ENCODE measurements around the gene KRTAP10-11. TPM values are rescaled to one million over a fixed set of nuclear protein-coding genes. Genes with fewer than 3 reads are reported as not detected.

The KRTAP10-11 gene
- total and polyA plus RNA-seq, 3 donors from 2014 or later: 0.37 TPM; not detected in 2

GRCh38 chr21:44639331-44639655 is 6.9 kb upstream of the KRTAP10-11 start:
- 82% methylated on average over 12 of the region's 12 CpGs; no CpG with 5 or more reads in 1 of the 2 donors for WGBS, 2 donors

GRCh38 chr21:44640761-44641160 is 5.5 kb upstream of the KRTAP10-11 start:
- Histone ChIP-seq H3K27ac (no peak overlapping the region), H3K4me3 (no peak overlapping the region), H3K9me3 (no peaks in the 10 kb centered on the region), H3K27me3 (no peaks in the 10 kb centered on the region), H3K36me3 (ENCODE audit: low read depth, missing control alignments) (no peaks in the 10 kb centered on the region), H3K4me1 (no peaks in the 10 kb centered on the region)
- WGBS, 2 donors: 90 to 93% methylated on average over 5 of the region's 5 CpGs
- intact Hi-C loops (cut with DNase I; ENCODE audit: low total_unique reads): no loop called here
- DNase-seq: no peak
- TF ChIP-seq CTCF (IDR thresholded peaks at IDR 0.05) (no peak), POLR2A (IDR thresholded peaks at IDR 0.05) (no peak)

More at GRCh38 chr21:44639331-44639655, 6.9 kb upstream of the KRTAP10-11 start:
- intact Hi-C loops (cut with DNase I; ENCODE audit: low total_unique reads): no loop called here
- no peak overlapping the region for H3K4me3 ChIP-seq
- DNase-seq: no peak
- no peaks in the 10 kb centered on the region for H3K9me3 ChIP-seq
- H3K27ac ChIP-seq: no peak overlapping the region
- no peaks in the 10 kb centered on the region for H3K36me3 ChIP-seq (ENCODE audit: low read depth, missing control alignments)
- no peaks in the 10 kb centered on the region for H3K27me3 ChIP-seq
- H3K4me1 ChIP-seq: no peaks in the 10 kb centered on the region
- no peak for TF ChIP-seq CTCF (IDR thresholded peaks at IDR 0.05)
- no peak for TF ChIP-seq POLR2A (IDR thresholded peaks at IDR 0.05)

- no peaks in the 10 kb centered on the region for H3K36me3 ChIP-seq (ENCODE audit: low read depth, missing control alignments)
- DNase-seq: no peak
- H3K4me1 ChIP-seq: no peaks in the 10 kb centered on the region
- no peak overlapping the region for H3K4me3 ChIP-seq
- TF ChIP-seq POLR2A (IDR thresholded peaks at IDR 0.05) (no peak), CTCF (IDR thresholded peaks at IDR 0.05) (no peak)
- H3K9me3 ChIP-seq: no peaks in the 10 kb centered on the region
- intact Hi-C loops (cut with DNase I; ENCODE audit: low total_unique reads): no loop called here
- no peaks in the 10 kb centered on the region for H3K27me3 ChIP-seq
- 60 to 79% methylated on average over 14 of the region's 14 CpGs for WGBS, 2 donors
- H3K27ac ChIP-seq: no peak overlapping the region
These were observed 2.4 kb upstream of the KRTAP10-11 start for GRCh38 chr21:44643741-44644310.

GRCh38 chr21:44644878-44645277 is 1.3 kb upstream of the KRTAP10-11 start:
- TF ChIP-seq POLR2A (IDR thresholded peaks at IDR 0.05) (no peak), CTCF (IDR thresholded peaks at IDR 0.05) (no peak)
- intact Hi-C loops (cut with DNase I; ENCODE audit: low total_unique reads): no loop called here
- Histone ChIP-seq H3K27me3 (no peaks in the 10 kb centered on the region), H3K36me3 (ENCODE audit: low read depth, missing control alignments) (no peaks in the 10 kb centered on the region), H3K27ac (no peak overlapping the region), H3K4me3 (no peak overlapping the region), H3K4me1 (no peaks in the 10 kb centered on the region), H3K9me3 (no peaks in the 10 kb centered on the region)
- DNase-seq: no peak
- WGBS, 2 donors: 46 to 47% methylated on average over 2 of the region's 2 CpGs

GRCh38 chr21:44647222-44647552 is 973 bp downstream of the KRTAP10-11 start:
- intact Hi-C loops (cut with DNase I; ENCODE audit: low total_unique reads): no loop called here
- no peak overlapping the region for H3K4me3 ChIP-seq
- no peak overlapping the region for H3K27ac ChIP-seq
- no peaks in the 10 kb centered on the region for H3K36me3 ChIP-seq (ENCODE audit: low read depth, missing control alignments)
- no peaks in the 10 kb centered on the region for H3K9me3 ChIP-seq
- no peak for TF ChIP-seq POLR2A (IDR thresholded peaks at IDR 0.05)
- no peak for TF ChIP-seq CTCF (IDR thresholded peaks at IDR 0.05)
- H3K27me3 ChIP-seq: no peaks in the 10 kb centered on the region
- WGBS, 2 donors: 58 to 71% methylated on average over 8 of the region's 8 CpGs
- no peak for DNase-seq
- no peaks in the 10 kb centered on the region for H3K4me1 ChIP-seq
